HFFc6 (cell line): Measurements from ENCODE around the gene F7. TPM values are rescaled to one million over a fixed set of nuclear protein-coding genes. Genes with fewer than 3 reads are reported as not detected.

ENCODE experiments used
- DNase-seq: peaks from one replicate; pipeline ENCODE4 v3.0.0-alpha.2; 2018
- H3K27ac Mint-ChIP-seq: 2 replicates; pipeline ENCODE4 v1.8.0; 2020; ENCODE audit warnings: mild to moderate bottlenecking, mixed read lengths
- H3K27me3 Mint-ChIP-seq: 2 replicates; pipeline ENCODE4 v1.8.0; 2021; ENCODE audit warnings: mild to moderate bottlenecking, moderate library complexity, mixed read lengths; ENCODE audit not compliant: insufficient read depth
- H3K36me3 Mint-ChIP-seq: 2 replicates; pipeline ENCODE4 v1.8.0; 2021; ENCODE audit warnings: low read depth, mixed read lengths
- H3K4me1 Mint-ChIP-seq: 2 replicates; pipeline ENCODE4 v1.8.0; 2020; ENCODE audit warnings: low read depth, mixed read lengths
- H3K4me3 Mint-ChIP-seq: 2 replicates; pipeline ENCODE4 v1.8.0; 2020; ENCODE audit warnings: mild to moderate bottlenecking, moderate library complexity, mixed read lengths
- H3K9me3 Mint-ChIP-seq: 2 replicates; pipeline ENCODE4 v1.8.0; 2020; ENCODE audit warnings: mild to moderate bottlenecking, mixed read lengths
- CTCF ChIP-seq: fragments of 200-600 bp; sonication (generic); IDR thresholded peaks from 2 replicates; pipeline ENCODE4 v1.5.0; 2021; ENCODE audit warnings: antibody characterized with exemption, mild to moderate bottlenecking
- total RNA-seq, 6 experiments: library from RNA; stranded (reverse); fragmentation: NEBNext Ultra II Directional; extraction: Animal tissue kit (Norgen Biotek cat#: 25700); gene quantifications; 2 replicates in 1 of 6; 3 replicates in 5 of 6; pipeline ENCODE4 v1.2.3, GENCODE V29; 2021

The F7 gene
- total RNA-seq, 6 experiments from 2014 or later, result not detected

GRCh38 chr13:113167575-113167974, 62.0 kb downstream of the F7 start:
- H3K27me3 Mint-ChIP-seq, result peaks cover 8% of the 10 kb centered on the region
- TF ChIP-seq CTCF, result no peak
- no peak overlapping the region for H3K27ac Mint-ChIP-seq
- peaks cover 66% of the 10 kb centered on the region for H3K36me3 Mint-ChIP-seq
- H3K9me3 Mint-ChIP-seq, result no peaks in the 10 kb centered on the region
- no peak overlapping the region for H3K4me3 Mint-ChIP-seq
- H3K4me1 Mint-ChIP-seq, result peaks cover 17% of the 10 kb centered on the region
- DNase-seq, result no peak

- peaks cover 21% of the 10 kb centered on the region for H3K4me1 Mint-ChIP-seq
- H3K27me3 Mint-ChIP-seq, result peaks cover 8% of the 10 kb centered on the region
- H3K27ac Mint-ChIP-seq, result no peak overlapping the region
- no peak overlapping the region for H3K4me3 Mint-ChIP-seq
- no peaks in the 10 kb centered on the region for H3K9me3 Mint-ChIP-seq
- no peak for DNase-seq
- TF ChIP-seq CTCF, result no peak
- peaks cover 71% of the 10 kb centered on the region for H3K36me3 Mint-ChIP-seq
Measured at GRCh38 chr13:113168211-113168610, 62.6 kb downstream of the F7 start.

- Mint-ChIP-seq H3K27me3 (peaks cover 4% of the 10 kb centered on the region; the same call in 1 of the 2 replicates), H3K27ac (no peak overlapping the region), H3K36me3 (peaks cover 73% of the 10 kb centered on the region), H3K4me1 (peaks cover 22% of the 10 kb centered on the region), H3K9me3 (no peaks in the 10 kb centered on the region), H3K4me3 (no peak overlapping the region)
- TF ChIP-seq CTCF, result no peak
- DNase-seq, result no peak
Measured at GRCh38 chr13:113169277-113170272, 64.0 kb downstream of the F7 start.

Other genes starting within 250 kb of the F7 start
- gene MCF2L, start 136.6 kb upstream of the F7 start, total RNA-seq, result not detected
- gene F10, start 17.0 kb downstream of the F7 start, total RNA-seq, result 10 to 100 TPM; 10.2 to 21.3 (median 10.8) TPM
- gene PROZ, start 52.9 kb downstream of the F7 start, total RNA-seq, result not detected
- gene PCID2, start 102.9 kb downstream of the F7 start, total RNA-seq, result 10 to 100 TPM; 59.1 to 72.5 (median 68.3) TPM
- gene CUL4A, start 103.8 kb downstream of the F7 start, total RNA-seq, result 100 to 1,000 TPM in 2 of 6 experiments, 10 to 100 TPM in 4; 90.5 to 104 (median 97.0) TPM
- gene LAMP1, start 191.4 kb downstream of the F7 start, total RNA-seq, result 100 to 1,000 TPM; 215 to 255 (median 247) TPM